Keratinocyte (primary cell): ENCODE measurements around the gene CMTR1. TPM values are rescaled to one million over a fixed set of nuclear protein-coding genes. Genes with fewer than 3 reads are reported as not detected.

Source experiments
- DNase-seq: peaks from one replicate; pipeline ENCODE4 v3.0.0-alpha.2; 2011; ENCODE audit warnings: low read depth, missing footprints, low spot score
- FAIRE-seq: peaks from 2 replicates; lab custom pipeline; 2011; peaks lifted over from hg19 to GRCh38; lab: Jason Lieb, UNC
- H2AFZ ChIP-seq: 2 replicates; pipeline ENCODE4 v1.6.0; 2012; ENCODE audit warnings: low read length, control low read depth, inconsistent platforms; ENCODE audit not compliant: control insufficient read depth
- H3K27ac ChIP-seq: 2 replicates; pipeline ENCODE4 v1.5.1; 2011; ENCODE audit warnings: low read length; ENCODE audit not compliant: control insufficient read depth, insufficient read depth
- H3K27me3 ChIP-seq: 3 replicates; pipeline ENCODE4 v1.6.0; 2011; ENCODE audit warnings: low read length; ENCODE audit not compliant: control insufficient read depth, insufficient read depth; ENCODE audit errors: extremely low read depth
- H3K36me3 ChIP-seq, 2 experiments: 2 replicates in 1 of 2; 3 replicates in 1 of 2; pipeline ENCODE4 v1.5.1; 2011; ENCODE audit warnings: low read length in 2 of 2, mild to moderate bottlenecking in 1 of 2; ENCODE audit not compliant: control insufficient read depth in 2 of 2, insufficient read depth in 2 of 2; ENCODE audit errors: extremely low read depth in 1 of 2
- H3K4me1 ChIP-seq: 3 replicates; pipeline ENCODE4 v1.5.1; 2011; ENCODE audit warnings: low read length; ENCODE audit not compliant: control insufficient read depth, insufficient read depth; ENCODE audit errors: extremely low read depth
- H3K4me2 ChIP-seq: 3 replicates; pipeline ENCODE4 v1.6.0; 2011; ENCODE audit warnings: low read depth, low read length; ENCODE audit not compliant: control insufficient read depth, insufficient read depth; ENCODE audit errors: extremely low read depth
- H3K4me3 ChIP-seq, 3 experiments: fragments of 200-600 bp in 1 of 3; sonication (generic) in 1 of 3; 2 replicates in 2 of 3; 3 replicates in 1 of 3; pipeline ENCODE4 v1.5.1; 2011 to 2016; ENCODE audit warnings: low read length in 3 of 3, mild to moderate bottlenecking in 3 of 3, control low read depth in 2 of 3, inconsistent platforms in 1 of 3, low read depth in 1 of 3, mixed read lengths in 1 of 3, mixed run types in 1 of 3, moderate library complexity in 1 of 3; ENCODE audit not compliant: control insufficient read depth in 2 of 3, insufficient read depth in 2 of 3; ENCODE audit errors: extremely low read depth in 1 of 3
- H3K79me2 ChIP-seq: 2 replicates; pipeline ENCODE4 v1.6.0; 2012; ENCODE audit warnings: low read length; ENCODE audit not compliant: control insufficient read depth, insufficient read depth
- H3K9ac ChIP-seq: 3 replicates; pipeline ENCODE4 v1.6.0; 2011; ENCODE audit warnings: low read length; ENCODE audit not compliant: control insufficient read depth, insufficient read depth; ENCODE audit errors: extremely low read depth
- H3K9me1 ChIP-seq: 3 replicates; pipeline ENCODE4 v1.6.0; 2011; ENCODE audit warnings: low read length; ENCODE audit not compliant: control insufficient read depth, insufficient read depth; ENCODE audit errors: extremely low read depth
- H3K9me3 ChIP-seq: 2 replicates; pipeline ENCODE4 v1.5.1; 2012; ENCODE audit warnings: low read depth, low read length; ENCODE audit not compliant: control insufficient read depth
- H4K20me1 ChIP-seq: 3 replicates; pipeline ENCODE4 v1.6.0; 2011; ENCODE audit warnings: low read length; ENCODE audit not compliant: control insufficient read depth, insufficient read depth; ENCODE audit errors: extremely low read depth
- CTCF ChIP-seq, 3 experiments: IDR thresholded peaks in 1 of 3; conservative IDR thresholded peaks in 1 of 3; optimal IDR thresholded peaks in 1 of 3; 2 replicates in 2 of 3; 3 replicates in 1 of 3; pipeline versions ENCODE3 to v1.5.1; 2011; ENCODE audit warnings: low read length in 3 of 3, mild to moderate bottlenecking in 3 of 3, moderate library complexity in 2 of 3, control low read depth in 1 of 3, inconsistent platforms in 1 of 3; ENCODE audit not compliant: insufficient read depth in 2 of 3; ENCODE audit errors: extremely low read depth in 1 of 3
- EZH2 ChIP-seq: IDR thresholded peaks from one replicate; pipeline ENCODE4 v1.6.1; 2012; ENCODE audit warnings: inconsistent platforms, mild to moderate bottlenecking, low read length, moderate library complexity
- dilution Hi-C: fragments of 300-500 bp; cut with MboI; formaldehyde crosslinking; loops from one replicate; pipeline ENCODE4 v1.7.0; 2020; ENCODE audit warnings: low sequenced_read_pairs; ENCODE audit not compliant: extremely low pct_ligation_motif_present
- polyA plus RNA-seq, 5 experiments: library from polyadenylated mRNA; depleted of rRNA in 3 of 5; stranded (reverse) in 3 of 5; stranded (forward) in 1 of 5; unstranded in 1 of 5; fragments of >200 nt; gene quantifications; 1 replicate in 1 of 5; 2 replicates in 3 of 5; 3 replicates in 1 of 5; pipeline versions ENCODE4 v1.2.1 to v1.2.3, GENCODE V29; 2011 to 2012; ENCODE audit warnings: missing spikeins in 2 of 5, low read depth in 1 of 5, low replicate concordance in 1 of 5

Gene CMTR1
- polyA plus RNA-seq, 1 donor (not counting 4 experiments of a cell fraction or from before 2014, with no cell fraction given) = 24.6 TPM

GRCh38 chr6:37449984-37450383 lies 17.0 kb downstream of the CMTR1 start:
- H3K27ac ChIP-seq = no peak overlapping the region
- FAIRE-seq (no peak), DNase-seq (no peak)
- H3K4me2 ChIP-seq = no peak overlapping the region
- H3K79me2 ChIP-seq = no peaks in the 10 kb centered on the region
- H3K9ac ChIP-seq = no peak overlapping the region
- no peak overlapping the region for H2AFZ ChIP-seq
- peaks cover 6% of the 10 kb centered on the region for H3K4me1 ChIP-seq
- TF ChIP-seq CTCF (optimal IDR thresholded peaks at IDR 0.05 in 1 of 3, IDR thresholded peaks at IDR 0.05 in 1 of 3, conservative IDR thresholded peaks at IDR 0.05 in 1 of 3; ENCODE audit: extremely low read depth in 1 of 3, insufficient read depth in 2 of 3, low read length in 3 of 3) (no peak), EZH2 (no peak)
- H3K9me1 ChIP-seq = no peaks in the 10 kb centered on the region
- no peaks in the 10 kb centered on the region for H3K27me3 ChIP-seq
- no peak overlapping the region for H3K4me3 ChIP-seq
- H4K20me1 ChIP-seq = no peaks in the 10 kb centered on the region
- dilution Hi-C loops = no loop called here
- H3K9me3 ChIP-seq = no peaks in the 10 kb centered on the region
- peaks cover 14 to 16% of the 10 kb centered on the region in 2 experiments for H3K36me3 ChIP-seq

GRCh38 chr6:37451441-37452193 lies 18.6 kb downstream of the CMTR1 start:
- no peaks in the 10 kb centered on the region for H3K9me3 ChIP-seq
- no peak overlapping the region for H3K9ac ChIP-seq
- no peak overlapping the region for H3K27ac ChIP-seq
- DNase-seq (no peak), FAIRE-seq (no peak)
- no peak for TF ChIP-seq CTCF (optimal IDR thresholded peaks at IDR 0.05 in 1 of 3, IDR thresholded peaks at IDR 0.05 in 1 of 3, conservative IDR thresholded peaks at IDR 0.05 in 1 of 3; ENCODE audit: extremely low read depth in 1 of 3, insufficient read depth in 2 of 3, low read length in 3 of 3)
- no peak for TF ChIP-seq EZH2
- H2AFZ ChIP-seq = no peak overlapping the region
- H3K27me3 ChIP-seq = no peaks in the 10 kb centered on the region
- H3K4me2 ChIP-seq = no peak overlapping the region
- H3K4me1 ChIP-seq = peaks cover 16% of the 10 kb centered on the region
- dilution Hi-C loops = no loop called here
- no peaks in the 10 kb centered on the region for H3K9me1 ChIP-seq
- H3K79me2 ChIP-seq = no peaks in the 10 kb centered on the region
- no peaks in the 10 kb centered on the region for H4K20me1 ChIP-seq
- peaks cover 12 to 21% of the 10 kb centered on the region in 2 experiments for H3K36me3 ChIP-seq
- H3K4me3 ChIP-seq = no peak overlapping the region
